Tibial artery (tissue), 4 donors: ENCODE measurements around the gene AGAP3.
A peak's percentile ranks its signal among the peaks of the same experiment; 100 is the strongest.

Source experiments
- DNase-seq, 2 donors: peaks; one replicate each; pipeline ENCODE4 v3.0.0-alpha.2; 2019
- H3K27ac ChIP-seq, 2 donors: fragments of 200-600 bp; sonication (generic) in 1 of 2; 1 replicate in 1 of 2; 2 replicates in 1 of 2; pipeline ENCODE4 v1.5.1; 2018 to 2019; ENCODE audit warnings: mild to moderate bottlenecking in 1 of 2
- H3K27me3 ChIP-seq, 2 donors: fragments of 200-600 bp; sonication (generic) in 1 of 2; one replicate each; pipeline versions ENCODE4 v1.5.1 to v1.6.0; 2016 to 2019
- H3K36me3 ChIP-seq, 3 donors: fragments of 200-600 bp; sonication (generic) in 2 of 3; one replicate each; pipeline ENCODE4 v1.5.1; 2016 to 2019; ENCODE audit warnings: mild to moderate bottlenecking in 2 of 3
- H3K4me1 ChIP-seq, 4 donors: fragments of 200-600 bp; sonication (generic) in 2 of 4; 1 replicate in 3 of 4; 2 replicates in 1 of 4; pipeline ENCODE4 v1.5.1; 2016 to 2019
- H3K4me3 ChIP-seq, 2 donors: fragments of 200-600 bp; sonication (generic) in 1 of 2; 1 replicate in 1 of 2; 2 replicates in 1 of 2; pipeline ENCODE4 v1.5.1; 2018 to 2019; ENCODE audit warnings: mild to moderate bottlenecking in 2 of 2
- H3K9me3 ChIP-seq, 3 donors: fragments of 200-600 bp; sonication (generic) in 1 of 3; one replicate each; pipeline ENCODE4 v1.5.1; 2016 to 2019
- CTCF ChIP-seq, 2 experiments: fragments of 200-600 bp in 1 of 2; fragments of 450-650 bp in 1 of 2; IDR thresholded peaks; one replicate each; pipeline ENCODE4 v1.5.1; 2017 to 2019; ENCODE audit warnings: antibody characterized with exemption in 2 of 2, mild to moderate bottlenecking in 1 of 2, moderate library complexity in 1 of 2
- intact Hi-C: fragments of 100-400 bp; cut with DNase I; formaldehyde crosslinking; loops from one replicate; pipeline ENCODE4 v1.15.0; 2023; ENCODE audit warnings: low total_unique reads

Gene AGAP3

DNA sequence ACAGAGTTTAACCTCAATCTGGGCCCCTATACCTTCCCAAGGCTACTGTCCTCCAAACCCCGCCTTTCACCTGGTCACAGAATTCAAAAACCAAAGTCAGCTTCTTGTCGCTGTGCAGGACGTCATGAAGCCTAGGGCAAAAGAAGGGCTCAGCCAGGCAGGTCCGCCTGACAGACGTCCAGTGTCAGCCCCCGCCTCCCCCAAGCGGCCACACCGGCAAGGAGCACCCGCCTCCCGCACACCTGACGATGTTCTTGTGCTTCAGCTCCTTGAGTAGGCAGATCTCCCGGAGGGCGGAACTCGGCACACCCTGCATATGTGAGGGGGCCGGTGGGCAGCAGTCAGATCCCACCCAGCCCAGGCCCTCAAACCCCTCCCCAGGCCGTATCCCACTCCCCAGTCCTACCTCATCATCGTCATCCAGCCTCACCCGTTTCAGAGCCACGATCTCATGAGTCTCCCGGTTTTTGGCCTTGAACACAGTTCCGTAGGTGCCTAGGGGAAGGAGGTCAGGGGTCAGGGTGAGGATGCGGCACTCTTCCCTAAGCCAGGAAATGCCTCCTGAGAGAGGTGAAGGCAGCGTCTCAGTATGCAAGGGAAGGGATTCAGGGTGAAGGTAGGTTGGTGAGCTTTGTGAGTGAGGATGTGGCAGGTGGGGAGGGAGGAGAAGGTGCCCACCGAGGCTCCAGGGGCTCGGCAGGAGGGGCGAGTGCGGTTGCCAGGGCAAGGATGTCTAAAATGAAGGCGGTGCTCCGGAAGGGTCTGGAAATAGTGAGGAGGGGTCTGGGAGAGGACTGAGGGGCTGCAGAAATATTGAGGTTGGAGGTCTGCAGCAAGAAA is 29.4 kb upstream of the AGAP3 start:
- intact Hi-C loops, result no loop called here
- H3K36me3 ChIP-seq, result peaks cover 0 to 12% (median 0%) of the 10 kb centered on the region in 3 donors
- H3K4me3 ChIP-seq, result peak overlapping the region; percentile 65 to 81
- H3K27ac ChIP-seq, result peak overlapping the region in 1 of 2 donors; percentile 91
- peaks cover 0 to 41% (median 35%) of the 10 kb centered on the region in 4 donors for H3K4me1 ChIP-seq
- H3K27me3 ChIP-seq, result no peaks in the 10 kb centered on the region
- TF ChIP-seq CTCF (IDR thresholded peaks at IDR 0.05), result no peak
- no peaks in the 10 kb centered on the region for H3K9me3 ChIP-seq
- no peak for DNase-seq

- peaks cover 0 to 48% (median 42%) of the 10 kb centered on the region in 4 donors for H3K4me1 ChIP-seq
- no peaks in the 10 kb centered on the region for H3K9me3 ChIP-seq
- TF ChIP-seq CTCF (IDR thresholded peaks at IDR 0.05), result no peak
- H3K4me3 ChIP-seq, result peak within 1 kb of the TSS; percentile 65 to 81
- peak within 1 kb of the TSS; percentile 91 to 98 for H3K27ac ChIP-seq
- H3K36me3 ChIP-seq, result peaks cover 0 to 12% (median 0%) of the 10 kb centered on the region in 3 donors
- no peaks in the 10 kb centered on the region for H3K27me3 ChIP-seq
- intact Hi-C loops, result no loop called here
- DNase-seq, result no peak
These were observed 28.7 kb upstream of the AGAP3 start, which contains the start of gene CDK5 for GRCh38 chr7:151057506-151057988. TSS of gene CDK5 (minus strand) at chr7:151057897. CDS start at chr7:151057848, 49 bp downstream.

- H3K4me1 ChIP-seq, result peaks cover 0 to 54% (median 48%) of the 10 kb centered on the region in 4 donors
- H3K4me3 ChIP-seq, result peak overlapping the region; percentile 65 to 81
These were observed 28.1 kb upstream of the AGAP3 start for GRCh38 chr7:151057989-151058780.

DNA sequence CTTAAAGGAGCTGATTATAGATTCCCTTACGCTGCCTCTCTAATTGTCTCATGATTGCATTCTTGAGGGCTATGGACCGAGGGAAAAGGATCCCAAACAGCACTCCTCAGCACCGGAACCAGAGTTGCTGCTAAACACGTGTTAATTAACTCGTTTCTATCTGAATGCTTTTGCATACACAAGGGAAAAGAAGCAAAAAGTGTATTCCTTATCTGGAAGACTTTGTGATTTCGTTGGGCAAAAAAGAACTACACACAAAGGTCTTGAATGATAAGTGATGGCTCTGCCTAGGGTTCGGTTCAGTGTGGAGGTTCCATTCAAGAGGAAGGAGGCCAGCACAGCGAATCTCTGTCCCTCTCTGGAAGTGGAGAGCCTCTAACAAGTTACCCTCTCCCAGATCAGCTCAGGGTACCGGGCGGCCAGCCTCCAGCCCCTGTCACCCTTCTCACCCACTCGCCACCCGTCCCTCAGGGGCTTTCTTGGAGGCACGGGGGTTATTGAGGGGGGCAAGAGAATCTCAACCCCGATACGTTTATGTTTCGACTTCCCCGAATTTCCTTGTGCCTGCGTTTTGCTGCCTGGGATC is 27.4 kb upstream of the AGAP3 start:
- Histone ChIP-seq H3K36me3 (peaks cover 0 to 5% (median 0%) of the 10 kb centered on the region in 3 donors), H3K4me3 (peak overlapping the region; percentile 65 to 81), H3K4me1 (peaks cover 0 to 61% (median 52%) of the 10 kb centered on the region in 4 donors), H3K9me3 (no peaks in the 10 kb centered on the region), H3K27ac (peak overlapping the region; percentile 91 to 98), H3K27me3 (no peaks in the 10 kb centered on the region)
- intact Hi-C loops, result loop anchor here (2.0 kb wide), 2 partner anchors 28 to 30 kb away; partner anchors contain the start of genes ABCB8 and AGAP3
- no peak for TF ChIP-seq CTCF (IDR thresholded peaks at IDR 0.05)
- peak in 1 of 2 donors; percentile 74 for DNase-seq

More at GRCh38 chr7:151057989-151058780, 28.1 kb upstream of the AGAP3 start:
- H3K27me3 ChIP-seq, result no peaks in the 10 kb centered on the region
- peak; percentile 99 to 100 for DNase-seq
- H3K9me3 ChIP-seq, result no peaks in the 10 kb centered on the region
- intact Hi-C loops, result loop anchor here (2.0 kb wide), 2 partner anchors 29 kb away; partner anchors contain the start of genes ABCB8 and AGAP3
- H3K36me3 ChIP-seq, result peaks cover 0 to 10% (median 0%) of the 10 kb centered on the region in 3 donors
- H3K27ac ChIP-seq, result peak overlapping the region; percentile 91 to 98
- no peak for TF ChIP-seq CTCF (IDR thresholded peaks at IDR 0.05)
